Measurements from ENCODE around the gene ITIH1.
"Not testable (repeated sequence)": the region's sequence is repeated elsewhere in the genome, so short reads cannot be mapped to it uniquely, and the experiment has no call there.

The ITIH1 gene

DNA sequence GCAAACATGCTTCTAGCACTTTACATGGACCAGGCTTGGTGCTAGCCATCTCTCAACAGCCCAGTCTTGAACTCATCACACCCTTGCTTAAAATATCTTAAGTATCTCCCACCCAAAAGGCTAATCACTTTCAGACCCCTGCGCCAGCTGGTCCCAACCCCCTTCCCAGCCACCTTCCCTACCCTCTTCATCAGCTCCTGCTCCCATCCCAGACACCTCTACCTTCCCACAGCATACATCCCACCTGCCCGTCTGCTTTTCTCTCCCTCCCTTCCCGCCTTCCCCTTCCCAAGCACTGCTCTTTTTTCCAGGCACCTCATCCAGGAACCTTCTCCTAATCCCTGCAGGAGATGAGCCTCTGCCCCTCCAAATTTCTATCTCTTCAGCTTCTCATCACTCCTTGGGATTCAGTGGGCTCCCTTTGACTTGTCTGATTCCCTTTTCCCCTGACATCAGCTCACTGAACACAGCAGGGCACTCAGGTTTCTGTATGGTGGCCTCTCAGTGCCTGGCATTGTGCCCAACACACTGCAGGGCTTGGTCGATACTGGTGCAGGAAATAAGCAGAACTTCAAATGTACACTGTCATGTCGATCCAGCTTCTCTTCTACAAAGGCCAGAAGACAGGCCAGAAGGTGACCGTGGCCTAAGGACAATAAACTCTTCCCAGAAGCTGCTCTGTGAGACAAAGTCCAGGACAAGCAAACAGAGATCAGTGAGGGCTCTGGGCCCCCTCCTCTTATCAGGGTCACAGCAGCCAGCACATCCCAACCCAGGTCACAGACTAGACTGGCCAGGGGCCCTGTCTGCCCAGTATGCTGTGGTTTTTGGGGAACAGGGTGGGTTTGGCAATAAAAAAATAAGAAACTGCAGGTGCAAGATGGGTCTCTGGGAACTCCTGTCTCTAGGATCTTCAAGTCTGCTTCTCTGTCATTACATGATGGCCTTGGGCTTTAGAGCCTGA lies 2.2 kb upstream of the ITIH1 start:
- DNase-seq, result peak; percentile 24

DNA sequence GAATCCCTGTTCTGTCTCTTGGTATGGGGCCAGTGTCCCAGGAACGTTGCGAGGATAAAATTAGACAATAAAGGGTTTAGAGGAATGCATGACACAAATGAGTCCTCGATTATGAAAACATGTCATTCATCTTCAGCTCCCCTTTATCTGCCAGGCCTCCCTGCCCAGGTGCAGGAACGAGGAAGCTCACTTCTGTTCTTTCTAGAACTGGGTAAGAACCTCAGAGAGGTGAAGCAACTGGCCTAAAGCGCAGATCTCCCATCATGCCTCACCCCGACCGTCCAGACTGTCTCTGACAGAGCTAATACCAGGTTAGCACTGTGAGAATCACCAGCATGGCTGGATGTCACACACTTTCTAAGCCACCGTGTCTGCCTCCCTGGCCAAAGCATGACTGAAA lies 1.5 kb upstream of the ITIH1 start:
- DNase-seq, result no peak

DNA sequence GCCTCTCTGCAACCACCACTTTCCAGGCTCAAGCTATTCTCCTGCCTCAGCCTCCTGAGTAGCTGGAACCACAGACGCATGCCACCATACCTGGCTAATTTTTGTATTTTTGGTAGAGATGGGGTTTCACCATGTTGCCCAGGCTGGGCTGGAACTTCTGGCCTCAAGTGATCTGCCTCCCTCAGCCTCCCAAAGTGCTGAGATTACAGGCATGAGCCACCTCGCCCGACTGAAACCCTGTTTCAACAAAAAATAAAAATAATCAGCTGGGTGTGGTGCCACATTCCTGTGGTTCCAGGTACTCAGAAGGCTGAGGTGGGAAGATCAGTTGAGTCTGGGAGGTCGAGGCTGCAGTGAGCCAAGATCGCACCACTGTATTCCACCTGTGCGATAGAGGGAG lies 913 bp upstream of the ITIH1 start:
- not testable (repeated sequence) for DNase-seq

DNA sequence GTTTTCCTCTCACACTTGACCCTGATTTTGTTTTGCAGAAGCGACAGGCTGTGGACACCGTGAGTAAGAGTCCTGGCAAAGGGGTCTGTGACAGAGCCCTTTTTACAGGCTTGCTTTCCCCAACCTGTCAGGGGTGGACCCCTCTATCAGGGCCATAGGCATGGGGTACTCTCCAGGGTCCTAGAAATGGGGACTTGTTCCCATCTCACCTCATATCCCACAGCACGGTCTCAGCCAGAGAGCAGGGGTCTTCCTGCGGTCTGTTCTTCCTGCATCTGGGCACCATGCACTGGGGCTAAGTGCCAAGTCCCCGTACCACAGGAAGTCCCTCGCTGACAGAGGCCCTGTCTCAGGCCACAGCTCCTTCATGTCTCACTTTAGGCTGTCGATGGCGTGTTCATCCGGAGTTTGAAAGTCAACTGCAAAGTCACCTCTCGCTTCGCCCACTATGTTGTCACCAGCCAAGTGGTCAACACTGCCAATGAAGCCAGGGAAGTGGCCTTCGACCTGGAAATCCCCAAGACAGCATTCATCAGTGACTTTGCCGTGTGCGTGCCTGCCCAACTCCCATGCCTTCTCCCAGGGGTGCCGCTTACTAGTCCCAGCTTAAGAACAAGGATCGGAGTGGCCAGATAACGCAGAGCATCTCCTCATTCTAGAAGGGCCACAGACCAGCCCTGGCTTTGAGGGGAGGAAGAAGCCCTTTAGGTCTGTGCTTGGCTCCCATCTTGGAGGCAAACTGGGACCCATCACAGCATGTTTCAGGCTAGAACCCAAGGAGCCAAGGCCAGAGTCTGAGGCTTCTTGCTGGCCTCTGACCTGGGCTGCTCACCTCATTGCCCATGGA lies 783 bp downstream of the ITIH1 start:
- DNase-seq, result no peak

DNA sequence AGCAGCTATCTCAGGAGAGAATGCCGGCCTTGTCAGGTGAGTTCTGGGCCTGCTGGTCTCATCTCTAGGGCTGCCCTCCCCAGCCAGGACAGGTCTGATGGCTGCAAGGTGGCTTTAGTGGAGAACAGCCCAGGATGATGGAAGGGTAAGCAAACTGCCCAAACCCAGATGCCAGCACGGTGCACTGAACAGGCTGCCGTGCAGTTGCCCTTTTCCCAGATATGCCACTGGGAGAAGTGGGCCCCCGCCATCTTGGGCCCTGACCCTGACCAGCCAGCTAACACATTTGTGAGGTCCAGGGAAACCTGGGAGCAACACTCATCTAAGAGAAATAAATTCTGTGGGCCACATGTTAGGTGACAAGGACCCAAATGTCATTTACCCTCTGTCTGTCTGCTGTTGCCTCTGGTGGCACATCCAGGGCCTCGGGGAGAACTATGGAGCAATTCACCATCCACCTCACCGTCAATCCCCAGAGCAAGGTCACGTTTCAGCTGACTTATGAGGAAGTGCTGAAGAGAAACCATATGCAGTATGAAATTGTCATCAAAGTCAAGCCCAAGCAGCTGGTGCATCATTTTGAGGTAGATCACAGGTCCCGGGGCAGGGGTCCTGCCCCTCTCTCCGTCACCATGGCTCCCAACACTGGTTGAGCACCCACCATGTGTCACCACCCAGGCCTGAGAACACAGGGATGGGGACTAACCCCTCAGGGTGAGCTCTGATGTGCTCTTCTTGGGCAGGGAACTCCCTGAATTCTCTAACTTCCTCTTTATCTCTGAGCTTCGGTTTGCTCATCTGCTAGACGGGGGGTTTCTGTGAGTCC lies 1.8 kb downstream of the ITIH1 start:
- no peak for DNase-seq

DNA sequence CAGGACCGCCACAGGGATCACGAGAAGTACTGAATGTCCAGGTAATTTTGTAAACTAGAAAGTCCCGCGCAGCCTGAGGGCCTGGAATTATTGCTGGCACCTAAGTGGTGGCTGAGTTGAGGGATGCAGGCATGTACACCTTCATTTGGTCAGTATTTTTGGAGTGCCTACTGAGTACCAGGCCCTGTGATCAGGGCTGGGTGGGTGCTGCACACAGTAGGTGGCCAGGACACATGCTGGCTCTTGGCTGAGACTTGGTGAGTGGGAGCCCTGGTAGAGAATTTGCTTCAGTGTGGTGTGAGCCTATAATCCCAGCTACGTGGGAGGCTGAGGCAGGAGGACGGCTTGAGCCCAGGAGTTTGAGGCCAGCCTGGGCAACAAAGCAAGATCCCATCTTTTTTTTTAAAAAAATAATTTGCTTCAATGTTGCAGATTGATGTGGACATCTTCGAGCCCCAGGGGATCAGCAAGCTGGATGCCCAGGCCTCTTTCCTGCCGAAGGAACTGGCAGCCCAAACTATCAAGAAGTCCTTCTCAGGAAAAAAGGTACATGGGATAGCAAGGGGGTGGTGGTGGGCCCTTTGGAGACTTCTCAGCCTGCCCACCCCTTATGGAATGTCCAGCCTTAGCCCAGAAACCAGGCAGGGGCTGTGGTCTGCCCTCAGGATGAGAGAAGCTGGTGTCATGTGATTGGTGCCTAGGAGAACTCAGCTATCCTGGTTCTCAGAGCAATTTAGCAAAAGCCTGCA lies 2.6 kb downstream of the ITIH1 start:
- no peak for DNase-seq

DNA sequence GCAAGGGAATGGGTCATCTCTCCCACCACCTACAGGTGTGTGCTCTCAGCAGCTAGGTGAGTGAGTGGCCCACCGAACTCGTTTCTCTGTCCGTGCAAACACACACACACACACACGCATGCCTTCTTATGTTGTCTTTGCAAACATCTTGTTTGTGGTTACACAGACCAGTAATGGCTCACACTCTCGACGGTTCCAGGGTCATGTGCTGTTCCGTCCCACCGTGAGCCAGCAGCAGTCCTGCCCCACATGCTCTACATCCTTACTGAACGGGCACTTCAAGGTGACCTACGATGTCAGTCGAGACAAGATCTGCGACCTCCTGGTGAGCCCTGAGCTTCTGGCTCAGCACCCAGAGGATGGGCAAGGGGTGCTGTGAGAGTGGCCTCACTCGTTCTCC lies 4.3 kb downstream of the ITIH1 start:
- DNase-seq, result no peak

DNA sequence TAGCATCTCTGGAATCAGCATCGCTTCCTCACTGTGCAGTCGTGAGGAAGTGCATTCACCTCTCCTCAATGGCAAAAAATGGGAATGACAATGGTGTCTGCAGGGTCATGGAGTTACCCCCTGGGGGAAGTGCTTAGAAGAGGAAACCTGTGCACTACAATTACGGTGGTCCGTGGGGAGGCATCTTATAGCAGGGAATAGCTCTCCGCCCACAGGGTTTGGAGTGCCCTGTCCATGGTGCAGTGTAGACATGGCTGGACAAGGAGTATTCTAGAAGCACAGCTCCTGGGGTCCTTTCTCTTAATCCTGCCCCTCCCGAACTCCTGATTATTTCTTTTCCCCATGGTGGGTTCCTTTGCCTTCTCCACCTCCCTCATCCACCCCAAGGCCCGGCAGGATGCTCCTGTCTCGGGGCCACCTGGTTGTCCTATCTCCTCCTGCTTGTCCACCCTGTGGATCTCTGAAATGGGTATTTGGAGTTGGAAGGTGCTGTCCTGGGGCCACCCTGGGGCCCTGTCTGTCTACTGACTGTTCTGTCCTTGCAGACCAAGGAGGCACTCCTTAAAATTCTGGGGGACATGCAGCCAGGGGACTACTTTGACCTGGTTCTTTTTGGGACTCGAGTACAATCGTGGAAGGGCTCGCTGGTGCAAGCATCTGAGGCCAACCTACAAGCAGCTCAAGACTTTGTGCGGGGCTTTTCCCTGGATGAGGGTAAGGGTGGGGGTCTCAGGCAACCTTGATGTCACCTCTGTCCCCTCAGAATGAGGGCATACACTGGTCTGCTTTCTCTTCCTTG lies 5.2 kb downstream of the ITIH1 start:
- DNase-seq, result no peak

DNA sequence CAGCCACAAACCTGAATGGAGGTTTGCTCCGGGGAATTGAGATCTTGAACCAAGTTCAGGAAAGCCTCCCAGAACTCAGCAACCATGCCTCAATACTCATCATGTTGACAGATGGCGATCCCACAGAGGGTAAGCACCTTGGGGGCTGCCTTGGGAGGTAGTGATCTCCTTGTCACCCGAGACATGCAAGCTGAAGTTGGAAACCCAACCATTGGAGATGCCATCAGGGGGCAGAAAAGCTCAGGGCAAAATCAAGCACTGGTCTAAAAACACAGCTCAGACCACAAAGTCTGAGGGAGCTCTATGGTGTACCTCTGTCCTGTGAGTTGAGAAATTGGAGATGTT lies 5.8 kb downstream of the ITIH1 start:
- no peak for DNase-seq

DNA sequence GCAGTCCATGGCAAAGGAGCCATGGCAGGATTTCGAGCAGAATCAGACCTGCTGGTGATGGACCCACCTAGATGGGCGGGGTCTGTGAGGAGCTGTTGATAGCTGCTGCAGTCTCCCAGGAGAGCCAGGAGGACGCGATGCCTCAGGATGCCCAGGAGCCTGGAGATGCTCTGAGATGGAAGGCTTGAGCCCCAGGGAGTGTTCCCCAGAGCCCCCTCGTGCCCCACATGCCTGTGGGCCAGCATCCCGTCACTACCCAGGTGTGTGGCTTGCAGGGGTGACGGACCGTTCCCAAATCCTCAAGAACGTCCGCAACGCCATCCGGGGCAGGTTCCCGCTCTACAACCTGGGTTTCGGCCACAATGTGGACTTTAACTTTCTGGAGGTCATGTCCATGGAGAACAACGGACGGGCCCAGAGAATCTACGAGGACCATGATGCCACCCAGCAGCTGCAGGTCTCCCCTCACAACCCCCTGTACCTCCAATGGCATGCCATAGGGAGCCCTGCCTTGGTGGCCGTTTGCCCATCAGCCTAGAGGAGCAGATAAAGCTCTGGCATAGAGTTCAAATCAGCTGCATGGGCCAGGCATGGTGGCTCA lies 6.7 kb downstream of the ITIH1 start:
- DNase-seq, result no peak

DNA sequence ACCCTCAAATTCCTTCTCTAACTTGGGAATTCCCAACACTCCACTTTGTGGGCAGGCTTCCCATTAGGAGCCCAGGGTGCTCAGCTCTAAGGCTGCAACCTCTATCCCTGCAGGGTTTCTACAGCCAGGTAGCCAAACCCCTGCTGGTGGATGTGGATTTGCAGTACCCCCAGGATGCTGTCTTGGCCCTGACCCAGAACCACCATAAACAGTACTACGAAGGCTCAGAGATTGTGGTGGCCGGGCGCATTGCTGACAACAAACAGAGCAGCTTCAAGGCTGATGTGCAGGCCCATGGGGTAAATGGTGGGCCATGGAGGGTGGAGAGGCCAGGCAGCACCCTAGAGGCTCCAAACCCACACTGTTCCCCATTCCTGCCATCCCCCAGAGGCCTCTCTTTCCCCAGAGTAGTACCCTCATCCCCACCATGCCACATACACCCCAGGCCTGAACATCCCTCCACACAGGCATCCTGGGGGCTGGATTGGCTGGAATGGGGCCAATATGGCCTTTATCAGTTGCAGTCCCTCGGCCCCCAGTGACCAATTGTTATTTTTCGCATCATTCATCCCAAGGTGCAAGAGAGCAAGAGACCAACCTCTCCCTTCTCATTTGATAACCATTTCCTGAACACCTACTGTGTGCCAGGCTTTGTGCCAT lies 7.7 kb downstream of the ITIH1 start:
- DNase-seq, result no peak

DNA sequence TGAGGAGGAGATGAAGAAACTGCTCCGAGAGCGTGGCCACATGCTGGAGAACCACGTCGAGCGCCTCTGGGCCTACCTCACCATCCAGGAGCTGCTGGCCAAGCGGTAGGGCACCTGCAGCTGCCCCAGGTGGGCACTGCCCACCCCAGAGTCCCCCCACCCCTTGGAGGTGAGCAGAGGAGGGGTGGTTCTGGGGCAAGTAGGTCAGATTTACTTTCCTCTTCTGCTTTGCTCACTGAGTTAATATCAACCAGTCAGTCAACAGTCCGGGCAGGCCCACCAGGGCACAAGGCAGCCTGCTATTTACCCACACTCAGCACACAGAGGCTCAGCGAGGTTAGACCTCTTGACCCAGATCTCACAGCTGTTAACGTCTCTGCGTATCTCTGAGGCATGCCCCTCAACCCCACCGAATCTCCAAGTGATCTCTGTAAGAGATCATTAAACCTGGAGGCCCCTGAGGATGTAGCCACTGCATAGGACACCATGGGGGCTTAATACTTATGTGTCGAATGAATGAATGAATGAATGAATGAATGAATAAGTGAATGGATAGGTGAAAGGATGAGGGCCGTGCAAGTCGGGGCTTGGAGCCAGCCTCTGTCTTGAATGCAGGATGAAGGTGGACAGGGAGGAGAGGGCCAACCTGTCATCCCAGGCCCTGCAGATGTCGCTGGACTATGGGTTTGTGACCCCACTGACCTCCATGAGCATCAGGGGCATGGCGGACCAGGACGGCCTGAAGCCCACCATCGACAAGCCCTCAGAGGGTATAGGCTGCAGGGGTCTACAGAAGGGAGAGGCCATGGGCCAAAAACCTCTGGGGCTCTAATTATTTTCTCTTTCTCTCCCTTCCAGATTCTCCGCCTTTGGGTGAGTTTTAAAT lies 9.2 kb downstream of the ITIH1 start:
- no peak for DNase-seq

DNA sequence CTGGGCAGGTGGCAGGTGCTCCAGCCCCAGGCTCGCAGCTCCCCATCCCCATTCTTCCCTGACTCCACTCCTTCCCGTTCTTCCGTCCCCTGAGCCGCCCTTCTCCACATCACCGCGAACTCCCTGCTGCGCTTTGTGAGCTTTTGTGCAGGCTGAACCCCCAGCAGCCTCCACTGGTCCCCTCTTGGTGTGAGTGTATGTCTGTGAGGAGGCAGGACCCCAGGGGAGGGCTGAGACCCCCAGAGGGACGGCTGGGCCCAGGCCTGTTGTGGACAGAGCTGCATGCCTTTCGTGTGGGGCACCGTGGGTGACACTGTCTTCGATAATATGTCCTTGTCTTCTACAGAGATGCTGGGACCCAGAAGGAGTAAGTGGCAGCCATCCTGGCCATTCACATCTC lies 9.8 kb downstream of the ITIH1 start:
- no peak for DNase-seq

DNA sequence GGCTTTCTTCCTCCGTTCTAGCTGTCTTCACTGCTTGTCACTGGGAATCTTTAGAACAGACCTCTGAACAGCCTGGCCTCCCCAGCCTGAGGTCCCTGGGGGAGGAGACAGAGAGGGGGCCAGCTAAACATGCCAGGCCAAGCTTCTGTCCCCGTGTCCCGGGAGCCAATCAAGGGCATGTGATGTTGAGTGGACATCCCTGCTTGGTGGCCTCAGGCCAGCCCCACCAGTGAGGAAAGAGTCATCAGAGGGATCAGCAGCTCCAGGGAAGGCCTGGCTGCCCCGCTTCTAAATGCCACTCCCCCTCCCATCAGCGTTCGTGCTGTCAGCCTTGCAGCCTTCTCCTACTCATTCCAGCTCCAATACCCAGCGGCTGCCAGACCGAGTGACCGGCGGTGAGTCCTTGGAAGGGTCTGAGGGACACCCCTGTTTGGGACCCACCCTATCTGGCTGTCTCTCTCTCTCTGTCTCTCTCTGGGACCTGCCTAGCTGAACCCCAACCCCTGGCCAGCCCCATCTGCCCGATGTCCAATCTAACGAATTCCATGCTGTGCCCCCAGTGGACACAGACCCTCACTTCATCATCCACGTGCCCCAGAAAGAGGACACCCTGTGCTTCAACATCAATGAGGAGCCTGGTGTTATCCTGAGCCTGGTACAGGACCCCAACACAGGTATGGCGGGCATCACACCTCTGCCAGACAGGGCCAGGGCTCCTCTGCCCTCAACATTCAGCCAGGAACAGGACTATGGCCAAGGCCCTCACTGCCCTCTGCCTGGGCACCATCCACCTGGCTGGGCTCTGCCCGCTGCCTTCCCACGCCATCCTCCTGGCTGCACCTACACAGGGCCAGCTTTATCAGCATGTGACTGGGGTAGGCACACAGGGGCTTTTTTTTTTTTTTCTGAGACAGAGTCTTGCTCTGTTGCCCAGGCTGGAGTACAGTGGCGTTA lies 10.6 kb downstream of the ITIH1 start:
- no peak for DNase-seq

DNA sequence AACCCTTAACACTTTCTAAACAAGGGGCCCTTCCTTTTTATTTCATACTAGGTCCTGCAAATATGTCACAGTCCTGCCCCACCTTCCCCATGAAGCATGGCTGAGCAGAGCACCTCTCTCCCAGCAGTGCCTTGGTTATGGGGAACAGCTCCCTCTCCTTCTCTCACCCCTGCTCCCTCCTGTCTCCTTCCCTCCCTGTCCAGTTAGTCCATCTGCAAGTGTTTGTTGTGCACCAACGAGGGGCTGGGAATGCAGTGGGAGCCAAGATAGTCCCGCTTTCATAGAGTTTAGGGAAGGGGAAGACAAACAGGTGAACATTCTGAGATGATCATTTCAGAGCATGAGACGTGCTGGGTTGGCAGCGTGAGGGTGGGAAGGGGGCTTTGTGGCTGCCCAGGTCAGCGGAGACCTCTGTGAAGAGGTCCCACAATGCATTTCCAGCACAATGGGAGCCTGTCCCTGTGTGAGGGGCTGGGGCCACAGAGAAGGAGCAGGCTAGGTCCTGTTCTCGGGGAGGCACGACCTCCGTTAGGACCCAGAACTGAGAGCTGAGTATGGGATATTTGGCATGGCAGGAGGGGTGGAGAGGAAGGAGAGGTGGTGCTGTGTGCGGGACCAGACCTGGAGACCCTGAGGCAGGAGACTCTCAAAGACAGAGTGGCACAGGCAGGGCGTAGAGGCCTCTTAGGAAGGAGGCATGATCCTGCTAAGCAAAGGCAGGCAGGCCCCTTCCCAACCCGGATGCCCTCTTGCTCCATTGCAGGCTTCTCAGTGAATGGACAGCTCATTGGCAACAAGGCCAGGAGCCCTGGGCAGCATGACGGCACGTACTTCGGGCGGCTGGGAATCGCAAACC lies 11.7 kb downstream of the ITIH1 start:
- no peak for DNase-seq

DNA sequence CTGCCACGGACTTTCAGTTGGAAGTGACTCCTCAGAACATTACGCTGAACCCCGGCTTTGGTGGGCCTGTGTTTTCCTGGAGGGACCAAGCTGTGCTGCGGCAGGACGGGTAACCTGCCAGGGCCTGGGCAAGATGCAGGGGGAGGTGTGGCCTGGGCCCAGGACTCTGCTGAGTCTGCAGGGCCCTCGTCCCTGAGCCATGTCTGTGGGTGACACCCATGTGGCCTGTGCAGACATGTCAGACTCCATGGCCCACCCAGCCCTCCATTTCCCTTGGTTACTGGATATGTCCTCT lies 12.3 kb downstream of the ITIH1 start:
- no peak for DNase-seq

DNA sequence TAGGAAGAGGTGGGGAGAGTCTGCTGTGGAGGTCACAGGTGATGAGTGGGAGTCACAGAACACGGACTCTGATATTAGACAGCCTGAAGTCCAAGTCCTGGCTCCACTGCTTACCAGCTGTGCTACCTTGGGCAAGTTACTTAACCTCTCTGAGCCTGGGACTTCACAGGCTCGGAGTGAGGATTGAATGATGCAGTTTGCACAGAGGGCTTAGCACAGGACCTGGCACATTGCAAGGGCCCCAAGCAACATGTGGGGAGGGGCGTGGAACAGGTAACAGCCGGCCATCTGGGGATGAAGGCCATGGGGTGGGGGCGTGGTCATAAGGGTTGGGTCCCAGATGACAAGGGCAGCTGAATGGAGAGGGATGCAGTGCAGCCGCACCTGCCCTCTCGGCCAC lies 12.9 kb downstream of the ITIH1 start:
- no peak for DNase-seq

DNA sequence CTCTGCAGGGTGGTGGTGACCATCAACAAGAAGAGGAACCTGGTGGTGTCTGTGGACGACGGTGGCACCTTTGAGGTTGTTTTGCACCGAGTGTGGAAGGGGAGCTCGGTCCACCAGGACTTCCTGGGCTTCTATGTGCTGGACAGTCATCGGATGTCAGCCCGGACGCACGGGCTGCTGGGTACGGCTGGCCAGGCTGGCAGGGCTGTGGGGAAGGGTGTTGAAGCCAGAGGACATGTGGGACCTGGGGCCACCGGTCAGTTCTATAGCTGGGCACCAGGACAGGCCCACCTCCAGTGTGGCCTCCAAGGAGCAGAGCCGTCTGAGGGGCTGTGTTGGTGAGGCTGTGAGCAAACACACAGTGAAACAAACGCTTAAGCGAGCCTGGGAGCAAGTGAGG lies 13.3 kb downstream of the ITIH1 start:
- DNase-seq, result no peak

Data from NCI-H1092 (cell line).